Mesenchymal stem cell (in vitro differentiated cells and primary cell): ENCODE data around the gene APBB3.

Experiments used
- DNase-seq: peaks from one replicate; pipeline ENCODE4 v3.0.0-alpha.2; 2013
- H2AFZ ChIP-seq: one replicate; pipeline ENCODE4 v1.6.1; 2013; ENCODE audit warnings: low read depth, mild to moderate bottlenecking, control low read depth, inconsistent platforms, low read length, moderate library complexity
- H2AK5ac ChIP-seq: 2 replicates; pipeline ENCODE4 v1.6.1; 2013; ENCODE audit warnings: low read length, moderate library complexity, mild to moderate bottlenecking, inconsistent platforms; ENCODE audit not compliant: severe bottlenecking
- H2BK120ac ChIP-seq: one replicate; pipeline ENCODE4 v1.6.1; 2013; ENCODE audit warnings: low read depth, mild to moderate bottlenecking, inconsistent platforms, low read length, moderate library complexity
- H2BK12ac ChIP-seq, 2 experiments: one replicate each; pipeline ENCODE4 v1.6.1; 2013; ENCODE audit warnings: inconsistent platforms in 2 of 2, low read length in 2 of 2, mild to moderate bottlenecking in 2 of 2, moderate library complexity in 2 of 2, control low read depth in 1 of 2
- H2BK15ac ChIP-seq: one replicate; pipeline ENCODE4 v1.6.1; 2013; ENCODE audit warnings: mild to moderate bottlenecking, low read depth, inconsistent platforms; ENCODE audit not compliant: poor library complexity, severe bottlenecking
- H2BK5ac ChIP-seq: 2 replicates; pipeline ENCODE4 v1.6.1; 2013; ENCODE audit warnings: low read depth, mild to moderate bottlenecking, low read length, control low read depth, inconsistent platforms; ENCODE audit not compliant: poor library complexity, severe bottlenecking
- H3K14ac ChIP-seq, 2 experiments: one replicate each; pipeline ENCODE4 v1.6.1; 2013; ENCODE audit warnings: inconsistent platforms in 2 of 2, low read length in 2 of 2, control low read depth in 1 of 2, mild to moderate bottlenecking in 1 of 2, moderate library complexity in 1 of 2
- H3K18ac ChIP-seq, 2 experiments: one replicate each; pipeline ENCODE4 v1.6.1; 2013; ENCODE audit warnings: inconsistent platforms in 2 of 2, low read length in 2 of 2, control low read depth in 1 of 2, low read depth in 1 of 2, mild to moderate bottlenecking in 1 of 2
- H3K23ac ChIP-seq, 2 experiments: one replicate each; pipeline ENCODE4 v1.6.1; 2013; ENCODE audit warnings: inconsistent platforms in 2 of 2, low read length in 2 of 2, mild to moderate bottlenecking in 2 of 2, moderate library complexity in 2 of 2, control low read depth in 1 of 2
- H3K27ac ChIP-seq: 2 replicates; pipeline ENCODE4 v1.5.1; 2013; ENCODE audit warnings: mild to moderate bottlenecking, moderate library complexity, low read length, control low read depth, inconsistent platforms; ENCODE audit not compliant: poor library complexity, severe bottlenecking
- H3K27me3 ChIP-seq, 2 experiments: 2 replicates each; pipeline versions ENCODE4 v1.6.1 to v1.7.0; 2013; ENCODE audit warnings: low read length in 2 of 2, mild to moderate bottlenecking in 2 of 2, moderate library complexity in 2 of 2, control low read depth in 1 of 2, inconsistent platforms in 1 of 2; ENCODE audit not compliant: control insufficient read depth in 1 of 2, insufficient read depth in 1 of 2
- H3K36me3 ChIP-seq, 2 experiments: 2 replicates each; pipeline versions ENCODE4 v1.6.1 to v1.7.0; 2013; ENCODE audit warnings: low read length in 2 of 2, control low read depth in 1 of 2, inconsistent platforms in 1 of 2, low read depth in 1 of 2, mild to moderate bottlenecking in 1 of 2; ENCODE audit not compliant: insufficient read depth in 2 of 2, control insufficient read depth in 1 of 2
- H3K4ac ChIP-seq, 2 experiments: one replicate each; pipeline ENCODE4 v1.6.1; 2013; ENCODE audit warnings: inconsistent platforms in 2 of 2, low read length in 2 of 2, mild to moderate bottlenecking in 2 of 2, moderate library complexity in 2 of 2, control low read depth in 1 of 2, low read depth in 1 of 2
- H3K4me1 ChIP-seq: 2 replicates; pipeline ENCODE4 v1.6.1; 2013; ENCODE audit warnings: low read depth, low read length, control low read depth; ENCODE audit not compliant: control insufficient read depth, insufficient read depth
- H3K4me2 ChIP-seq: 2 replicates; pipeline ENCODE4 v1.6.1; 2013; ENCODE audit warnings: low read length, mild to moderate bottlenecking, inconsistent platforms; ENCODE audit not compliant: poor library complexity, severe bottlenecking
- H3K4me3 ChIP-seq, 2 experiments: 2 replicates each; pipeline versions ENCODE4 v1.5.1 to v1.7.0; 2013; ENCODE audit warnings: low read length in 2 of 2, mild to moderate bottlenecking in 2 of 2, control low read depth in 1 of 2, low read depth in 1 of 2; ENCODE audit not compliant: insufficient read depth in 1 of 2
- H3K79me1 ChIP-seq: replicated peaks from 2 replicates; pipeline ENCODE4 v1.6.1; 2013; ENCODE audit warnings: mild to moderate bottlenecking, control low read depth, low read length, inconsistent platforms; ENCODE audit not compliant: poor library complexity, severe bottlenecking
- H3K9ac ChIP-seq: 2 replicates; pipeline ENCODE4 v1.7.0; 2013; ENCODE audit warnings: mild to moderate bottlenecking, low read length, moderate library complexity
- H3K9me3 ChIP-seq: 2 replicates; pipeline ENCODE4 v1.7.0; 2013; ENCODE audit warnings: mild to moderate bottlenecking, low read length; ENCODE audit not compliant: control insufficient read depth
- H4K8ac ChIP-seq: one replicate; pipeline ENCODE4 v1.6.1; 2013; ENCODE audit warnings: inconsistent platforms, mild to moderate bottlenecking, low read length, moderate library complexity
- H4K91ac ChIP-seq: one replicate; pipeline ENCODE4 v1.6.1; 2013; ENCODE audit warnings: mild to moderate bottlenecking, low read length, inconsistent platforms
- WGBS: methylation state at CpG from one replicate; pipeline ENCODE4 v1.1.7; 2013; ENCODE audit warnings: mixed read lengths; 5-methylcytosine and 5-hydroxymethylcytosine counted together

The APBB3 gene

GRCh38 chr5:140591747-140592372 is 27.5 kb upstream of the APBB3 start:
- Histone ChIP-seq H3K9me3 (no peaks in the 10 kb centered on the region), H4K8ac (no peak overlapping the region), H3K14ac (no peak overlapping the region), H2BK120ac (no peak overlapping the region), H2AK5ac (no peak overlapping the region), H3K4me3 (peak overlapping the region in 1 of 2 experiments; percentile 25), H3K4ac (no peak overlapping the region), H3K18ac (no peak overlapping the region), H3K9ac (no peak overlapping the region), H3K23ac (no peak overlapping the region), H2BK5ac (no peak overlapping the region), H3K36me3 (no peaks in the 10 kb centered on the region), H2BK12ac (no peak overlapping the region), H4K91ac (no peak overlapping the region), H3K4me2 (no peak overlapping the region), H2AFZ (no peak overlapping the region), H3K27ac (no peak overlapping the region), H3K27me3 (peaks cover 0 to 11% of the 10 kb centered on the region in 2 experiments), H3K4me1 (peaks cover 2% of the 10 kb centered on the region), H3K79me1 (no peaks in the 10 kb centered on the region), H2BK15ac (no peak overlapping the region)
- peak; percentile 70 for DNase-seq
- WGBS = 74% methylated on average over 4 of the region's 5 CpGs

- peaks cover 2% of the 10 kb centered on the region for H3K4me1 ChIP-seq
- H3K4ac ChIP-seq = no peak overlapping the region
- no peak overlapping the region for H2BK120ac ChIP-seq
- H2BK5ac ChIP-seq = no peak overlapping the region
- H3K9ac ChIP-seq = no peak overlapping the region
- no peak overlapping the region for H3K23ac ChIP-seq
- no peak for DNase-seq
- WGBS = 90% methylated on average over 7 of the region's 7 CpGs
- no peaks in the 10 kb centered on the region for H3K79me1 ChIP-seq
- H3K4me3 ChIP-seq = no peak overlapping the region
- peak overlapping the region; percentile 62 for H4K91ac ChIP-seq
- no peak overlapping the region for H3K27ac ChIP-seq
- H4K8ac ChIP-seq = no peak overlapping the region
- H2BK12ac ChIP-seq = peak overlapping the region in 1 of 2 experiments; percentile 74
- H2BK15ac ChIP-seq = no peak overlapping the region
- H3K27me3 ChIP-seq = peaks cover 0 to 3% of the 10 kb centered on the region in 2 experiments
- H2AFZ ChIP-seq = no peak overlapping the region
- no peak overlapping the region for H2AK5ac ChIP-seq
- no peak overlapping the region for H3K18ac ChIP-seq
- H3K4me2 ChIP-seq = no peak overlapping the region
- H3K36me3 ChIP-seq = no peaks in the 10 kb centered on the region
- no peaks in the 10 kb centered on the region for H3K9me3 ChIP-seq
- peak overlapping the region in 1 of 2 experiments; percentile 73 for H3K14ac ChIP-seq
Observed at GRCh38 chr5:140590861-140591260, 26.5 kb upstream of the APBB3 start.

GRCh38 chr5:140588311-140589070 is 24.1 kb upstream of the APBB3 start:
- H3K27ac ChIP-seq = no peak overlapping the region
- H3K18ac ChIP-seq = no peak overlapping the region
- no peak overlapping the region for H4K91ac ChIP-seq
- H3K4ac ChIP-seq = no peak overlapping the region
- H3K36me3 ChIP-seq = no peaks in the 10 kb centered on the region
- H3K4me2 ChIP-seq = no peak overlapping the region
- no peak overlapping the region for H3K14ac ChIP-seq
- no peak overlapping the region for H4K8ac ChIP-seq
- no peak overlapping the region for H3K23ac ChIP-seq
- peaks cover 2% of the 10 kb centered on the region for H3K4me1 ChIP-seq
- no peak overlapping the region for H2BK120ac ChIP-seq
- H3K9ac ChIP-seq = peak overlapping the region; percentile 83
- peak; percentile 83 for DNase-seq
- 60% methylated on average over 3 of the region's 5 CpGs for WGBS
- no peak overlapping the region for H2BK15ac ChIP-seq
- no peak overlapping the region for H2AK5ac ChIP-seq
- no peaks in the 10 kb centered on the region for H3K27me3 ChIP-seq
- H2AFZ ChIP-seq = no peak overlapping the region
- H2BK12ac ChIP-seq = no peak overlapping the region
- no peaks in the 10 kb centered on the region for H3K9me3 ChIP-seq
- no peak overlapping the region for H2BK5ac ChIP-seq
- no peak overlapping the region for H3K4me3 ChIP-seq
- H3K79me1 ChIP-seq = no peaks in the 10 kb centered on the region

- Histone ChIP-seq H2BK5ac (no peak overlapping the region), H2BK15ac (no peak overlapping the region), H3K18ac (no peak overlapping the region), H3K9ac (no peak overlapping the region), H2AFZ (no peak overlapping the region), H3K36me3 (no peaks in the 10 kb centered on the region), H2BK12ac (no peak overlapping the region), H3K4me3 (no peak overlapping the region), H3K79me1 (no peaks in the 10 kb centered on the region), H2BK120ac (no peak overlapping the region), H2AK5ac (no peak overlapping the region), H3K23ac (no peak overlapping the region), H3K27me3 (no peaks in the 10 kb centered on the region), H3K9me3 (peaks cover 3% of the 10 kb centered on the region), H3K4ac (no peak overlapping the region), H3K4me1 (peaks cover 2% of the 10 kb centered on the region), H3K27ac (no peak overlapping the region), H4K91ac (no peak overlapping the region), H3K14ac (no peak overlapping the region), H3K4me2 (no peak overlapping the region), H4K8ac (no peak overlapping the region)
- DNase-seq = no peak
- WGBS = 96% methylated on average over 1 of the region's 1 CpG
Observed at GRCh38 chr5:140587495-140587894, 23.1 kb upstream of the APBB3 start.
